G401 (cell line): ENCODE data around the gene LRRC4C. TPM values are rescaled to one million over a fixed set of nuclear protein-coding genes. Genes with fewer than 3 reads are reported as not detected.
A peak's percentile ranks its signal among the peaks of the same experiment; 100 is the strongest.
"Not testable (repeated sequence)": the region's sequence is repeated elsewhere in the genome, so short reads cannot be mapped to it uniquely, and the experiment has no call there.

Experiments
- DNase-seq: peaks from one replicate; pipeline ENCODE4 v3.0.0-alpha.2; 2015; ENCODE audit warnings: low spot score
- in situ Hi-C: cut with HindIII; loops from 2 replicates; pipeline ENCODE4 v1.10.0; 2016; ENCODE audit warnings: low sequenced_read_pairs, mixed read lengths
- total RNA-seq: library from RNA; depleted of rRNA; stranded (reverse); fragments of >200 nt; shearing (Covaris generic); gene quantifications from 2 replicates; pipeline ENCODE4 v1.2.3, GENCODE V29; 2014

LRRC4C gene
- total RNA-seq, 1 experiment from 2014 or later: not detected

DNA sequence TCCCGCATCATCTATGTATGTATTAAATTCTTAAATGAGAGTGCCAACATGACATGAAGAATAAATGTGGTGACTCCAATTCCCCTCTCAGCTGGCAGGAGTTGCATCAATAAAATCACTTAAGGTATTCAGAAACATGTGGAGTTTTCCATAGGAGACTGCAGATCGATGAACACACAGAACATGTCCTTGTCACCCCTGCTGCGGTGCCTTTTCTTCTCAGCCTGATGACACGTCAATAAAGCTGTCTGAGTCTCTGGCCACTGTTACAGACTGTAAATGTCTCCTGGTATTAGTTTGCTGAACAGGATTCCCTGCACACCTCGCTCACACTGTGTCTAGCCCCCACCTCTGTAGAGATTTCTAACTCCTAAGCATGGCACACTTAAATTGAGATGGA, 460.5 kb downstream of the LRRC4C start:
- no peak for DNase-seq
- in situ Hi-C loops: no loop called here

GRCh38 chr11:40987776-40988435, 471.5 kb downstream of the LRRC4C start:
- no peak for DNase-seq
- in situ Hi-C loops: no loop called here

- in situ Hi-C loops: no loop called here
- no peak for DNase-seq
Measured at GRCh38 chr11:40986320-40986719, 473.1 kb downstream of the LRRC4C start.

DNA sequence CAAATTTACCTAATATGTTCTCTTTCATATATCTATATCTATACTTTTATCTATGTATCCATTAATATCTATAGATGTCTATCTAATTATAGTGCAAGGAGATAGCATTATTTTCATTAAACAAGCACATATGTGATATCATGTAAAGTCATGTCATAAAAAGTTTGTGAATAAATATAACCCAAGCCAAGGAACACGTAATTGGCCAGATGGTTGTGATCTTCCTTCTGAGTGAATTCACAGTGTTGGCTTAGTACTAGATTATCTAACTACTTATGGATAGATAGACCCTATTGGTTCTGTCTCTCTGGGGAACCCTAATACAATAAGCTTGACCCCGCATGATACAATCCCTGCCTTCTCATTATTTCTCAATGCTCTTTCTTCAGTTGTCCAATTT, 484.4 kb downstream of the LRRC4C start:
- no peak for DNase-seq
- in situ Hi-C loops: no loop called here

GRCh38 chr11:40974186-40974795, 485.2 kb downstream of the LRRC4C start:
- DNase-seq: no peak
- in situ Hi-C loops: no loop called here

- in situ Hi-C loops: no loop called here
- no peak for DNase-seq
Measured at GRCh38 chr11:40958707-40959106, 500.7 kb downstream of the LRRC4C start.

DNA sequence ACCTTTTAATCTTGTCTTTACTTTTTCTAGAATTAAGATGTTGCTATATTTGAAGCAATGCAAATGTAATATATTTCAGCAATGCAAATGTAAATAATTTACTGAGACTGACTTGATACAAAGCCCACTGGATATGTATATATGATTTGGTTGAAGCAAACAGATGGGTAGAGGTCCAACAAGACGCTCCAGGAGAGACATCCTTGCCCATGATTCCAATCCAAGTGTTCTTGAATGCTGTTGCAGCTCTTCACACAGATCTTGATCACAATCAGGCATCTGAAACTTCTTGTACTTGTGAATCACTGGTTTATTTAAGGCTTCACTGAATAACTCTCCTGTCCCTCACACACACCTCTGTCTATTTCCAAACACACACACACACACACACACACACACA, 507.0 kb downstream of the LRRC4C start:
- in situ Hi-C loops: no loop called here
- DNase-seq: no peak

- no peak for DNase-seq
- in situ Hi-C loops: no loop called here
Measured at GRCh38 chr11:40938002-40938401, 521.5 kb downstream of the LRRC4C start.

GRCh38 chr11:40924915-40925314, 534.5 kb downstream of the LRRC4C start:
- peak; percentile 12 for DNase-seq
- in situ Hi-C loops: no loop called here

GRCh38 chr11:40921246-40921645, 538.2 kb downstream of the LRRC4C start:
- no peak for DNase-seq
- in situ Hi-C loops: no loop called here

GRCh38 chr11:40910774-40911173, 548.7 kb downstream of the LRRC4C start:
- in situ Hi-C loops, DNase-seq: not testable (repeated sequence)

DNA sequence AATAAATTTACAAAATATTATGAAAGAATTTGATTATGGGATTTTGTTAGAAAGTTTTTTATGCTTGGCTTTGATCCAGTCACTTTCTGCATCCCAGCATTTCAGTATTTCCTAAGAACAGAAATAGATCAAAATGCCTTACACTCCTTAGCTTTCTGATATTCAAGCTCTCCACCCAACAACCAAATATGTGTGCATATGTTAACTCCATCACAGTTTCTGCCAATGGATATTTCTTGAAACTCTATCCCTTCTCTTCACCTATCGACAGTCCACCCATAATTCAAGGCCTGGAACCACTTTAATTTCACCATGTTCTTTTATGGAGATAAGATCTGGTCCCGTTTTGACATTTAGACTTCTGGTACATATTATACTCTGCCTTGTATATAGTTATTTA, 565.0 kb downstream of the LRRC4C start:
- in situ Hi-C loops: no loop called here
- no peak for DNase-seq

GRCh38 chr11:40885250-40885954, 574.0 kb downstream of the LRRC4C start:
- DNase-seq: no peak
- in situ Hi-C loops: no loop called here

- peak; percentile 75 for DNase-seq
- in situ Hi-C loops: no loop called here
Measured at GRCh38 chr11:40882301-40882700, 577.2 kb downstream of the LRRC4C start.

GRCh38 chr11:40879911-40880310, 579.5 kb downstream of the LRRC4C start:
- in situ Hi-C loops: no loop called here
- peak; percentile 72 for DNase-seq

GRCh38 chr11:40877981-40878380, 581.5 kb downstream of the LRRC4C start:
- in situ Hi-C loops: no loop called here
- DNase-seq: no peak

DNA sequence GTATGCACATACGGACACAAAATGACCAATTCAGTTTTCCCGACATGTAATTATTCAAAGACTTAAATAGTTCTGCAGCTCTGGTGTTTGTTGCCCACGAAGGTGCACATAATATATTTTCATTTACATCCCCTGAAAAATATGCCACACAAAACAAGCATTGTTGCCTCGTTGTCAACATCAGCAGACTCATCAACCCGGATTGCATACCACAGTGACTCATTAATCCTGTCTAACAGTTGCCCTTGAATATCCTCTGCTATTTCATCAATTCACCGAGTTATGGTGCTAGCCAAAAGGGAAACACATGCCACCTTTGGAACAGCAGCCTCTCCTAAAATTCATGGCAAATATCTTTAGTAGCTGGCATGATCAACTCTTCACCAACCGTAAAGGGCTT, 582.2 kb downstream of the LRRC4C start:
- in situ Hi-C loops: no loop called here
- no peak for DNase-seq

DNA sequence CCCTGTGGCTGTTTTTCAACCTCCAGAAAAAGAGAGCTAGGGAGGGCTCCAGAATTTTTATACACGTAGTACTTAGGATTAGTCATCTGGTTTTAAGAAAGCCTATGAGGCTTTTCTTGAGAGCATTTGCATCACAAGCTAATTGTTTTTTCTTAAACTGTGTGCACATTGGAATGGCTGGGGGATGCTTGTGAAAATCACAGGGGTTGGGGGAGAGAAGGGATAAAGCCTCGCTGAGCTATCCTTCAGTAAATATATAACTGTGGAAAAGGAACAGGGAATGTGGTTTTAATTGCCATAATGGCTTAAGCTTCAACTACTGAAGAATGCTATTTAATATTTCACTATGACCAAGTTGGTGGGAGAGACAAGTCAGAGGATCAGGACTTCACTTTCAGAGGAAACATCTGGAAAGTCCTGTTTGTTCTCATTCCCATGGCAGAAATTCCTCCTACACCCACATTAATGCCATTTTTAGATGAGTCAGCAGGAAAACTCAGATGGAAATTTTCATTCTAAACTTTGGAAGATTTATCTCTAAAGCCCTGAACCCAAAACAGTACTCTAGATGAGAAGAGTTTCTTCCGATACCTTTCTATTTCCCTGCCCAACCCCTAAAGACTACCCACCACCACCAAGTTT, 591.3 kb downstream of the LRRC4C start:
- no peak for DNase-seq
- in situ Hi-C loops: no loop called here

GRCh38 chr11:40857754-40858153, 601.7 kb downstream of the LRRC4C start:
- in situ Hi-C loops: not testable (repeated sequence)

DNA sequence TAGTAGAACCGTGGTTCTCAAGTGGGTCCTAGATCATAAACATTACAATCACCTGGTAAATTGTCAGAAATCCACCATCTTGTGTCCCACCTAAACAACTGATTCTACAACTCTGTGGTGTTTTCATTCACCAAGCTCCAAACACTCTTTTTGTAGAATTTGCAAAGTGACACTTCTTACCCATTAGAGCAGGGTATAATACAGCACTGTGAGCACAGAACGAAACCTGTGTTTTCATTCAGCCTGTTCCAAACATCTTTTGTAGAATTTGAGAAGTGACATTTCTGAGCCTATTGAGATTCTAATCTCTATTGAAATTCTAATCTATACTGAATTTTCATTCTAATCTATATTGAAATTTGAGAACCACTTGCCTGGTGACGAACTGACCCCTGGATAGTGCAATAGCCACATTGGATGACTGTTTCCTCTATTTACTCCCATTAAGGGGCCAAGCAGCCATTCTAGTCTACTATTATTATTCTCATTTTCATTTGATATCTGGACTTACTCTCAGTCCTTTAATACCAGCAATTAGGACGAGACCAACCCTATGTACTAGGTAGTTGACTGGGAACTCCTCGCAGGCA, 616.6 kb downstream of the LRRC4C start:
- DNase-seq: no peak
- in situ Hi-C loops: no loop called here

More at GRCh38 chr11:40857754-40858153, 601.7 kb downstream of the LRRC4C start:
- not testable (repeated sequence) for DNase-seq
